DMS 273 (cell line): Measurements from ENCODE around the gene EPS8L1.
"Not testable (repeated sequence)": the region's sequence is repeated elsewhere in the genome, so short reads cannot be mapped to it uniquely, and the experiment has no call there.

Experiments used
- DNase-seq: peaks from one replicate; lab custom pipeline; 2025; ENCODE audit not compliant: unreplicated experiment; lab: John Stamatoyannopoulos, UW

Gene EPS8L1

GRCh38 chr19:55048446-55048845 is 27.2 kb upstream of the EPS8L1 start:
- no peak for DNase-seq

GRCh38 chr19:55050749-55051532 is 24.7 kb upstream of the EPS8L1 start:
- DNase-seq, result no peak

GRCh38 chr19:55053735-55054134 is 21.9 kb upstream of the EPS8L1 start:
- DNase-seq, result no peak

GRCh38 chr19:55056827-55057226 is 18.8 kb upstream of the EPS8L1 start:
- DNase-seq, result no peak

GRCh38 chr19:55058781-55059610 is 16.7 kb upstream of the EPS8L1 start:
- DNase-seq, result no peak

GRCh38 chr19:55060287-55060686 is 15.4 kb upstream of the EPS8L1 start:
- not testable (repeated sequence) for DNase-seq

GRCh38 chr19:55062735-55063491 is 12.8 kb upstream of the EPS8L1 start, which contains the start of gene RDH13:
Gene RDH13 (minus strand): TSS chr19:55063148. CDS start chr19:55063032, 116 bp downstream.
- DNase-seq, result peak; percentile 98

GRCh38 chr19:55063492-55063843 is 12.2 kb upstream of the EPS8L1 start:
- DNase-seq, result no peak

- not testable (repeated sequence) for DNase-seq
Observed at GRCh38 chr19:55065516-55065915, 10.2 kb upstream of the EPS8L1 start.

GRCh38 chr19:55066107-55066709 is 9.5 kb upstream of the EPS8L1 start:
- DNase-seq, result no peak

- DNase-seq, result no peak
Observed at GRCh38 chr19:55067869-55068268, 7.8 kb upstream of the EPS8L1 start.

- DNase-seq, result peak; percentile 48
Observed at GRCh38 chr19:55068950-55069864, 6.5 kb upstream of the EPS8L1 start.

- DNase-seq, result no peak
Observed at GRCh38 chr19:55069865-55070197, 5.8 kb upstream of the EPS8L1 start.

GRCh38 chr19:55070466-55071128 is 5.1 kb upstream of the EPS8L1 start:
- no peak for DNase-seq

GRCh38 chr19:55071129-55071502 is 4.6 kb upstream of the EPS8L1 start:
- DNase-seq, result peak; percentile 35

- no peak for DNase-seq
Observed at GRCh38 chr19:55071913-55072312, 3.8 kb upstream of the EPS8L1 start.

- DNase-seq, result no peak
Observed at GRCh38 chr19:55076321-55076720, 652 bp downstream of the EPS8L1 start.

- no peak for DNase-seq
Observed at GRCh38 chr19:55077106-55077505, 1.4 kb downstream of the EPS8L1 start.

GRCh38 chr19:55078996-55079395 is 3.3 kb downstream of the EPS8L1 start:
- no peak for DNase-seq
